Testis (tissue), 2 donors: ENCODE measurements around the gene CLCN6.

Experiments used
- POLR2A ChIP-seq: fragments of 450-650 bp; IDR thresholded peaks from one replicate; pipeline ENCODE4 v1.6.1; 2017; ENCODE audit warnings: antibody characterized with exemption, mild to moderate bottlenecking, moderate library complexity
- TF ChIP-seq, protein P1 (sequence below), 3 experiments: fragments of 450-650 bp in 2 of 3; fragments of 200-600 bp in 1 of 3; sonication (generic) in 1 of 3; IDR thresholded peaks; one replicate each; pipeline ENCODE4 v1.5.1; 2016 to 2019; ENCODE audit warnings: antibody characterized with exemption in 3 of 3, mild to moderate bottlenecking in 2 of 3, moderate library complexity in 1 of 3

GRCh38 chr1:11783556-11783955 is 22.4 kb upstream of the CLCN6 start:
- no peak for TF ChIP-seq POLR2A
- TF ChIP-seq, protein P1, sequence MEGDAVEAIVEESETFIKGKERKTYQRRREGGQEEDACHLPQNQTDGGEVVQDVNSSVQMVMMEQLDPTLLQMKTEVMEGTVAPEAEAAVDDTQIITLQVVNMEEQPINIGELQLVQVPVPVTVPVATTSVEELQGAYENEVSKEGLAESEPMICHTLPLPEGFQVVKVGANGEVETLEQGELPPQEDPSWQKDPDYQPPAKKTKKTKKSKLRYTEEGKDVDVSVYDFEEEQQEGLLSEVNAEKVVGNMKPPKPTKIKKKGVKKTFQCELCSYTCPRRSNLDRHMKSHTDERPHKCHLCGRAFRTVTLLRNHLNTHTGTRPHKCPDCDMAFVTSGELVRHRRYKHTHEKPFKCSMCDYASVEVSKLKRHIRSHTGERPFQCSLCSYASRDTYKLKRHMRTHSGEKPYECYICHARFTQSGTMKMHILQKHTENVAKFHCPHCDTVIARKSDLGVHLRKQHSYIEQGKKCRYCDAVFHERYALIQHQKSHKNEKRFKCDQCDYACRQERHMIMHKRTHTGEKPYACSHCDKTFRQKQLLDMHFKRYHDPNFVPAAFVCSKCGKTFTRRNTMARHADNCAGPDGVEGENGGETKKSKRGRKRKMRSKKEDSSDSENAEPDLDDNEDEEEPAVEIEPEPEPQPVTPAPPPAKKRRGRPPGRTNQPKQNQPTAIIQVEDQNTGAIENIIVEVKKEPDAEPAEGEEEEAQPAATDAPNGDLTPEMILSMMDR (IDR thresholded peaks at IDR 0.05): no peak
